ENCODE measurements around the gene MED20.

GRCh38 chr6:41871691-41872090, 49.2 kb downstream of the MED20 start:
- no peak for TF ChIP-seq POLR2A (IDR thresholded peaks at IDR 0.05; ENCODE audit: low read depth, low read length)
- no peak for TF ChIP-seq POLR2AphosphoS5 (IDR thresholded peaks at IDR 0.05; ENCODE audit: low read depth, low read length)
- TF ChIP-seq TAF1 (IDR thresholded peaks at IDR 0.05; ENCODE audit: borderline replicate concordance, low read depth, low read length): no peak

All from GM12892 (cell line).